HUES6 (cell line): ENCODE results near the gene SSR3.

Source experiments
- H3K27ac ChIP-seq: 2 replicates; pipeline ENCODE4 v1.7.0; 2013; ENCODE audit warnings: low read depth, mild to moderate bottlenecking, low read length, inconsistent platforms
- H3K27me3 ChIP-seq: 2 replicates; pipeline ENCODE4 v1.6.1; 2013; ENCODE audit warnings: low read length; ENCODE audit not compliant: control insufficient read depth, insufficient read depth
- H3K36me3 ChIP-seq: 2 replicates; pipeline ENCODE4 v1.6.1; 2013; ENCODE audit warnings: low read length; ENCODE audit not compliant: control insufficient read depth, insufficient read depth
- H3K4me1 ChIP-seq: 2 replicates; pipeline ENCODE4 v1.6.1; 2013; ENCODE audit warnings: low read length; ENCODE audit not compliant: control insufficient read depth, insufficient read depth
- H3K4me3 ChIP-seq: 2 replicates; pipeline ENCODE4 v1.5.1; 2013; ENCODE audit warnings: low read depth, low read length
- H3K9ac ChIP-seq: one replicate; pipeline ENCODE4 v1.6.1; 2013; ENCODE audit warnings: mild to moderate bottlenecking, low read length
- H3K9me3 ChIP-seq: 2 replicates; pipeline ENCODE4 v1.6.1; 2013; ENCODE audit warnings: low read depth, low read length; ENCODE audit not compliant: control insufficient read depth, insufficient read depth

SSR3 gene

GRCh38 chr3:156535798-156536197, 19.1 kb downstream of the SSR3 start:
- Histone ChIP-seq H3K4me1 (peaks cover 22% of the 10 kb centered on the region), H3K9me3 (no peaks in the 10 kb centered on the region), H3K9ac (no peak overlapping the region), H3K36me3 (peaks cover 18% of the 10 kb centered on the region), H3K27ac (no peak overlapping the region), H3K27me3 (no peaks in the 10 kb centered on the region), H3K4me3 (no peak overlapping the region)

GRCh38 chr3:156535162-156535627, 19.7 kb downstream of the SSR3 start:
- H3K36me3 ChIP-seq: peaks cover 15% of the 10 kb centered on the region
- peaks cover 22% of the 10 kb centered on the region for H3K4me1 ChIP-seq
- no peak overlapping the region for H3K4me3 ChIP-seq
- H3K27me3 ChIP-seq: no peaks in the 10 kb centered on the region
- H3K27ac ChIP-seq: no peak overlapping the region
- H3K9ac ChIP-seq: no peak overlapping the region
- H3K9me3 ChIP-seq: no peaks in the 10 kb centered on the region

GRCh38 chr3:156533205-156533604, 21.7 kb downstream of the SSR3 start:
- no peaks in the 10 kb centered on the region for H3K9me3 ChIP-seq
- 0 out of 2 replicates have a peak, but pooled peaks cover 2% of the 10 kb centered on the region for H3K36me3 ChIP-seq
- H3K9ac ChIP-seq: no peak overlapping the region
- H3K27me3 ChIP-seq: no peaks in the 10 kb centered on the region
- no peak overlapping the region for H3K27ac ChIP-seq
- H3K4me3 ChIP-seq: no peak overlapping the region
- H3K4me1 ChIP-seq: peaks cover 22% of the 10 kb centered on the region

- Histone ChIP-seq H3K9ac (no peak overlapping the region), H3K36me3 (0 out of 2 replicates have a peak, but pooled peaks cover under 1% of the 10 kb centered on the region), H3K4me3 (no peak overlapping the region), H3K4me1 (peaks cover 22% of the 10 kb centered on the region), H3K27ac (no peak overlapping the region), H3K9me3 (no peaks in the 10 kb centered on the region), H3K27me3 (no peaks in the 10 kb centered on the region)
Observed at GRCh38 chr3:156532730-156533129, 22.2 kb downstream of the SSR3 start.

- H3K9me3 ChIP-seq: no peaks in the 10 kb centered on the region
- H3K27me3 ChIP-seq: no peaks in the 10 kb centered on the region
- peaks cover 22% of the 10 kb centered on the region for H3K4me1 ChIP-seq
- no peak overlapping the region for H3K27ac ChIP-seq
- H3K4me3 ChIP-seq: no peak overlapping the region
- H3K36me3 ChIP-seq: no peaks in the 10 kb centered on the region
- H3K9ac ChIP-seq: no peak overlapping the region
Observed at GRCh38 chr3:156530980-156531379, 23.9 kb downstream of the SSR3 start.

- H3K27me3 ChIP-seq: no peaks in the 10 kb centered on the region
- no peaks in the 10 kb centered on the region; the same call in 1 of the 2 replicates for H3K4me1 ChIP-seq
- H3K9ac ChIP-seq: no peak overlapping the region
- no peak overlapping the region for H3K27ac ChIP-seq
- H3K9me3 ChIP-seq: no peaks in the 10 kb centered on the region
- H3K4me3 ChIP-seq: no peak overlapping the region
- H3K36me3 ChIP-seq: no peaks in the 10 kb centered on the region
Observed at GRCh38 chr3:156527060-156527459, 27.9 kb downstream of the SSR3 start.

GRCh38 chr3:156525808-156526207, 29.1 kb downstream of the SSR3 start:
- Histone ChIP-seq H3K9me3 (no peaks in the 10 kb centered on the region), H3K9ac (no peak overlapping the region), H3K27ac (no peak overlapping the region), H3K27me3 (no peaks in the 10 kb centered on the region), H3K36me3 (no peaks in the 10 kb centered on the region), H3K4me1 (no peaks in the 10 kb centered on the region; the same call in 1 of the 2 replicates), H3K4me3 (no peak overlapping the region)

GRCh38 chr3:156522673-156523072, 32.2 kb downstream of the SSR3 start:
- H3K36me3 ChIP-seq: no peaks in the 10 kb centered on the region
- no peak overlapping the region for H3K27ac ChIP-seq
- H3K27me3 ChIP-seq: no peaks in the 10 kb centered on the region
- no peak overlapping the region for H3K4me3 ChIP-seq
- H3K4me1 ChIP-seq: no peaks in the 10 kb centered on the region; the same call in 1 of the 2 replicates
- no peak overlapping the region for H3K9ac ChIP-seq
- no peaks in the 10 kb centered on the region for H3K9me3 ChIP-seq

- H3K4me1 ChIP-seq: peaks cover 7% of the 10 kb centered on the region; the same call in 1 of the 2 replicates
- no peaks in the 10 kb centered on the region for H3K36me3 ChIP-seq
- H3K4me3 ChIP-seq: no peak overlapping the region
- no peak overlapping the region for H3K9ac ChIP-seq
- H3K27me3 ChIP-seq: no peaks in the 10 kb centered on the region
- H3K9me3 ChIP-seq: no peaks in the 10 kb centered on the region
- H3K27ac ChIP-seq: no peak overlapping the region
Observed at GRCh38 chr3:156519758-156520162, 35.2 kb downstream of the SSR3 start.

GRCh38 chr3:156518726-156519125, 36.2 kb downstream of the SSR3 start:
- Histone ChIP-seq H3K36me3 (no peaks in the 10 kb centered on the region), H3K9ac (no peak overlapping the region), H3K27ac (no peak overlapping the region), H3K27me3 (no peaks in the 10 kb centered on the region), H3K4me1 (peaks cover 8% of the 10 kb centered on the region; the same call in 1 of the 2 replicates), H3K4me3 (no peak overlapping the region), H3K9me3 (no peaks in the 10 kb centered on the region)

GRCh38 chr3:156516961-156517360, 38.0 kb downstream of the SSR3 start:
- H3K9me3 ChIP-seq: no peaks in the 10 kb centered on the region
- peaks cover 8% of the 10 kb centered on the region; the same call in 1 of the 2 replicates for H3K4me1 ChIP-seq
- no peak overlapping the region for H3K4me3 ChIP-seq
- H3K36me3 ChIP-seq: no peaks in the 10 kb centered on the region
- H3K9ac ChIP-seq: no peak overlapping the region
- H3K27me3 ChIP-seq: no peaks in the 10 kb centered on the region
- H3K27ac ChIP-seq: no peak overlapping the region

- Histone ChIP-seq H3K4me1 (peaks cover 8% of the 10 kb centered on the region; the same call in 1 of the 2 replicates), H3K4me3 (no peak overlapping the region), H3K36me3 (no peaks in the 10 kb centered on the region), H3K27me3 (no peaks in the 10 kb centered on the region), H3K9me3 (no peaks in the 10 kb centered on the region), H3K27ac (no peak overlapping the region), H3K9ac (no peak overlapping the region)
Observed at GRCh38 chr3:156516284-156516683, 38.6 kb downstream of the SSR3 start.
